Type B pancreatic cell (in vitro differentiated cells): ENCODE measurements around the gene INPPL1. TPM values are rescaled to one million over a fixed set of nuclear protein-coding genes. Genes with fewer than 3 reads are reported as not detected.
"Not testable (repeated sequence)": the region's sequence is repeated elsewhere in the genome, so short reads cannot be mapped to it uniquely, and the experiment has no call there.

ENCODE experiments used
- DNase-seq: peaks from one replicate; pipeline ENCODE4 v3.0.0; 2021; ENCODE audit warnings: mixed read lengths; ENCODE audit not compliant: unreplicated experiment; ENCODE audit errors: extremely low spot score
- H3K27ac Mint-ChIP-seq: 2 replicates; pipeline ENCODE4 v1.8.0; 2021; ENCODE audit warnings: mild to moderate bottlenecking, mixed read lengths
- H3K27me3 Mint-ChIP-seq: 2 replicates; pipeline ENCODE4 v1.8.0; 2021; ENCODE audit warnings: mixed read lengths
- H3K36me3 Mint-ChIP-seq: 2 replicates; pipeline ENCODE4 v1.8.0; 2021; ENCODE audit warnings: mixed read lengths
- H3K4me1 Mint-ChIP-seq: one replicate; pipeline ENCODE4 v1.8.0; 2021; ENCODE audit warnings: mixed read lengths; ENCODE audit not compliant: unreplicated experiment
- H3K4me3 Mint-ChIP-seq: 2 replicates; pipeline ENCODE4 v1.8.0; 2021; ENCODE audit warnings: mild to moderate bottlenecking, mixed read lengths
- H3K9me3 Mint-ChIP-seq: 2 replicates; pipeline ENCODE4 v1.8.0; 2021; ENCODE audit warnings: mixed read lengths
- CTCF ChIP-seq: fragments of 200-600 bp; sonication (generic); conservative IDR thresholded peaks from 2 replicates; pipeline ENCODE4 v1.5.0; 2021; ENCODE audit warnings: antibody characterized with exemption, mild to moderate bottlenecking
- total RNA-seq: library from RNA; stranded (reverse); gene quantifications from 2 replicates; pipeline ENCODE4 v1.2.1, GENCODE V29; 2021; ENCODE audit warnings: low replicate concordance

The INPPL1 gene
- total RNA-seq, 1 donor from 2014 or later: 231 TPM

- Mint-ChIP-seq H3K9me3 (peaks cover 4% of the 10 kb centered on the region), H3K4me1 (peaks cover 25% of the 10 kb centered on the region), H3K27ac (no peak overlapping the region), H3K36me3 (no peaks in the 10 kb centered on the region), H3K27me3 (no peaks in the 10 kb centered on the region), H3K4me3 (no peak overlapping the region)
- TF ChIP-seq CTCF: no peak
- no peak for DNase-seq
Measured at GRCh38 chr11:72188267-72188666, 36.3 kb upstream of the INPPL1 start.

GRCh38 chr11:72189455-72190250 lies 34.9 kb upstream of the INPPL1 start:
- peaks cover 20% of the 10 kb centered on the region for H3K4me1 Mint-ChIP-seq
- no peak for TF ChIP-seq CTCF
- H3K27me3 Mint-ChIP-seq: no peaks in the 10 kb centered on the region
- H3K4me3 Mint-ChIP-seq: no peak overlapping the region
- H3K9me3 Mint-ChIP-seq: no peaks in the 10 kb centered on the region
- no peak for DNase-seq
- H3K36me3 Mint-ChIP-seq: no peaks in the 10 kb centered on the region
- H3K27ac Mint-ChIP-seq: peak overlapping the region; percentile 86

GRCh38 chr11:72190631-72191071 lies 33.9 kb upstream of the INPPL1 start:
- H3K27ac Mint-ChIP-seq: peak overlapping the region; percentile 8
- H3K4me1 Mint-ChIP-seq: peaks cover 20% of the 10 kb centered on the region
- H3K4me3 Mint-ChIP-seq: no peak overlapping the region
- no peaks in the 10 kb centered on the region for H3K9me3 Mint-ChIP-seq
- DNase-seq: no peak
- no peaks in the 10 kb centered on the region for H3K27me3 Mint-ChIP-seq
- no peak for TF ChIP-seq CTCF
- H3K36me3 Mint-ChIP-seq: no peaks in the 10 kb centered on the region

GRCh38 chr11:72191961-72192381 lies 32.6 kb upstream of the INPPL1 start, which contains the start of gene FOLR1:
Gene FOLR1, plus strand, starts transcription at chr11:72192140. Its CDS starts 34 bp downstream, at chr11:72192174.
- Mint-ChIP-seq H3K27ac (no peak within 1 kb of the TSS), H3K4me3 (no peak within 1 kb of the TSS), H3K9me3 (no peaks in the 10 kb centered on the region), H3K4me1 (peaks cover 27% of the 10 kb centered on the region), H3K27me3 (no peaks in the 10 kb centered on the region), H3K36me3 (no peaks in the 10 kb centered on the region)
- DNase-seq: no peak
- TF ChIP-seq CTCF: no peak

- no peaks in the 10 kb centered on the region for H3K27me3 Mint-ChIP-seq
- H3K27ac Mint-ChIP-seq: peak overlapping the region; percentile 66
- no peaks in the 10 kb centered on the region for H3K9me3 Mint-ChIP-seq
- H3K4me1 Mint-ChIP-seq: peaks cover 16% of the 10 kb centered on the region
- no peaks in the 10 kb centered on the region for H3K36me3 Mint-ChIP-seq
- no peak for TF ChIP-seq CTCF
- DNase-seq: no peak
- no peak overlapping the region for H3K4me3 Mint-ChIP-seq
Measured at GRCh38 chr11:72195518-72196270, 28.9 kb upstream of the INPPL1 start.

GRCh38 chr11:72201445-72201844 lies 23.1 kb upstream of the INPPL1 start:
- not testable (repeated sequence) for H3K4me3 Mint-ChIP-seq, H3K36me3 Mint-ChIP-seq, H3K27me3 Mint-ChIP-seq

More at GRCh38 chr11:72201445-72201844, 23.1 kb upstream of the INPPL1 start:
- not testable (repeated sequence) for H3K27ac Mint-ChIP-seq, DNase-seq, H3K9me3 Mint-ChIP-seq, H3K4me1 Mint-ChIP-seq
